ENCODE data around the gene ERCC8. TPM values are rescaled to one million over a fixed set of nuclear protein-coding genes. Genes with fewer than 3 reads are reported as not detected.
"Not testable (repeated sequence)": the region's sequence is repeated elsewhere in the genome, so short reads cannot be mapped to it uniquely, and the experiment has no call there.

Gene ERCC8
- total RNA-seq, 1 donor from 2014 or later: 9.6 TPM

GRCh38 chr5:60927450-60927849, 17.4 kb downstream of the ERCC8 start:
- no peak for DNase-seq (ENCODE audit: extremely low read depth, low read depth, low spot score)

DNA sequence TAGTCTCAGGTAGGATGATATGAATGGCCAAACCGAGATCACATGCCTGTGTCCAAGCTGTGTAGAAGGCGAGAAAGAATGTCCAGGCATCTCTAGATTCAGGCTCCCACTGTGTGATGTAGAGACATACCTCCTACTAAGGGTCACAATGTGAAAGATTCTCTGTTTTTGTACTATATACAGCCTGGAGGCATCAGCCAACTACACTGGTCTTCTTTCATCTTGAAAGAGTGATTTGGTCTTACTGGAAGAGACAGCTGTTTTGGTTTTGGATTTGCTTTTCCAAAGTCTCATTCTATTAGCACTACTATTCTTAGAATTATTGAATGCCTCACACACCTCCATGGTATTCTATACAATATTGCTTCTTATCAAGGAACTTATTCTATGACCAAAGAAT, 26.4 kb downstream of the ERCC8 start:
- no peak for DNase-seq (ENCODE audit: extremely low read depth, low read depth, low spot score)

DNA sequence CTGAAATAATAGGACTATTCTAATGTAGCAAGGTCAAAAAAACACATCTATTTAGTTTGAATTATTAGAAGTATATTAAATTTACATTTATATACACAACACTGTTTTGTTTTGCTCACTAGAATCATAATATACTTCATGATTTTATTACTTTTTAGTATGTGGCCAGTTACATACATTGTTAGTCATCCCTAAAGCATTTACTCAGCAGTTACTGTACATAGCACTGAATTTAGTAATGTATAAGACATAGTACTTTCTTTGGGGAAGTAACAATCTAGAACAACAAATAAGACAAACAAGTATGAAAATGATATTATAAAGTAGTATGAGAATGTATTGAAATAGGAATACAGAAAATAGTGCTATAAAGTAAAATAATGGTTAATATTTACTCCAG, 28.2 kb downstream of the ERCC8 start:
- no peak for DNase-seq (ENCODE audit: extremely low read depth, low read depth, low spot score)

DNA sequence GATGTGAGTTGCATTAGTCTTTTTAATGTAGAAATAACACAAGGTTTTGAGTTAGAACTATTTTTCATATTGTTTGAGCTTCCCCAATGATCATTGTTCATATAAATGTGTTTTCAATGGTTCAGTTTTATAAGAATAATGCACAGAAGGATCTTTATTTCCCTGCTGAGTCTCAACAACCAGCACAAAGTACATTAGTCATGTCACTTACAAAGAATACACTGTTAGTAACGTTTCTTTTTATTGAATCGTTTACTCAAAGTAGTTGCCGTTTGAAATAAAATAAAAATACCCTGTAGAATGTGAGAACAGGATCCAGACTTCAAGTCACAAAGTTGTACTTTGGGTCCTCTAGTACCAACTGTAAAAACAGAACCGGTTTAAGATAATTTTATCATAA, 41.5 kb downstream of the ERCC8 start:
- no peak for DNase-seq (ENCODE audit: extremely low read depth, low read depth, low spot score)

DNA sequence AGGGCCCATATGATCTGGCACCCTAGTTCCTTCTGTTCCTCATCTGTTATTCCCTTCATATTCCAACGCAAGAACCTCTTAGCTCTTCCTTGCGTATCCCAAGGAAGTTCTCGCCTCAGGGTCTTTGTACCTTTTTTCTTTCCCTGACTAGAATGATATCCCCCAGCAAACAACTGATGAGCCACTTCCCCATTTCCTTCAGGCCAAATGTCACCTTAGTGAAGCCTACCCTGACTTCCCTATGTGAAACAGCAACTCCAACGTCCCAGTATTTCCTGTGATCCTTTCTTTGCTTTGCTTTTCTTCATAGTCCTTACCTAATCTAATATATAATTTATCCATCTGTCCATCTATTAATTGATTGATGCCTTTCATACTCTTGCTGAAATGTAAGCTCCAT, 47.9 kb downstream of the ERCC8 start:
- no peak for DNase-seq (ENCODE audit: extremely low read depth, low read depth, low spot score)

DNA sequence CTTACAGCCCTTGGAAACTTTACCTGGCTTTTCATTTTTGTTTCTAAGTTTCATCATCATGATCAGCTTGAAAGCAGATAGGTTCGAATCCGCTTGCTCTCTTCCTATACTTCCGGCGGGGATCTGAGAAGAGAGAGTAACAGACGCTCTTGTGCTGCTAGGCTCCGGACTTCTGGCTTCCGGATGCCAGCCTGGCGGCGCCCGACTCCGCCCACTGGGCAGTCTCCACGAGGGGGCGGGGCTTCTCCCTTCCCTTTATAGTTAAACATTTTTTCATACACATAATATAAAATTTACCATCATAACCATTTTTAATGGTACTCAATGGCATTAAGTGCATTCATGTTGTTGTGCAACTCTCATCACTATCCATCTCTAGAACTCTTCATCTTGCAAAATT, 51.3 kb downstream of the ERCC8 start:
- no peak for DNase-seq (ENCODE audit: extremely low read depth, low read depth, low spot score)

DNA sequence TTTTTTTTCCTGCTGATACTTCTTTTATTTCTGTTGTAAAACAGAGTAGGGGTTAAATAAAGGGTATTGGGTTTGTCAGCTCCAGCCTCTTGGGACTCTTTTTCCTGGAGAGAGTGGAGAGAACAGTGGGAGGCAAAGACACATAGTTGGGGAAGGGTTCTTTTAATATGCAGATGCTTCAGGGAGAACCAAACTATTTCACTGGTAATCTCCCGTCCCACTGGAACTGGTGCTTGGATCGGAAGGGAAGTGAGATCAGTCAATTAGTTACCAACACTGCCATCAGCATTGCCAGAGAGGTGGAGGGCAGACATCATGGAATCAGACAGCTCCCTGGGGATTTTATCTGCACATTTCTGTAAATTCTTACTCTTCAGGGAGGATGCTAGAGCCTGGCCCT, 53.2 kb downstream of the ERCC8 start:
- DNase-seq (ENCODE audit: extremely low read depth, low read depth, low spot score): no peak

- DNase-seq (ENCODE audit: extremely low read depth, low read depth, low spot score): no peak
These were observed 56.4 kb downstream of the ERCC8 start for GRCh38 chr5:60888359-60889061.

- no peak for DNase-seq (ENCODE audit: extremely low read depth, low read depth, low spot score)
These were observed 57.1 kb downstream of the ERCC8 start for GRCh38 chr5:60887746-60888145.

DNA sequence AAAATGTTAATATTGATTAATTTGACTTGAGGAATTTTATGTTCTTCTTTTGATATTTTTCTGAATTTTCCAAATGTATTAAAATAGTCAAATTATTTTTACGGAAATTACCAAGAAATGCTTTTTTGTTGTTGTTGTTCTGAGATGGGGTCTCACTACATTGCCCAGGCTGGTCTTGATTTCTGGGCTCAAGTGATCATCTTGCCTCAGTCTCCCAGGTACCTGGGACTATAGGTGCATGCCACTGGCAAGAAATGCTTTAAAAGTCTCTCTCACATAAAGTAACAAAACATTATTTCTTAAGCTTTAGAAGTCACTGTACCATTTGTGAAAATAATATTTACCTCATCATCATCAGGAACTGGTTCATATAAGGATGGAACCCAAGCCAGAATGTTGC, 57.8 kb downstream of the ERCC8 start:
- no peak for DNase-seq (ENCODE audit: extremely low read depth, low read depth, low spot score)

GRCh38 chr5:60886158-60886557, 58.7 kb downstream of the ERCC8 start:
- DNase-seq (ENCODE audit: extremely low read depth, low read depth, low spot score): no peak

GRCh38 chr5:60883229-60883628, 61.6 kb downstream of the ERCC8 start:
- no peak for DNase-seq (ENCODE audit: extremely low read depth, low read depth, low spot score)

- DNase-seq (ENCODE audit: extremely low read depth, low read depth, low spot score): no peak
These were observed 72.0 kb downstream of the ERCC8 start for GRCh38 chr5:60872892-60873291.

DNA sequence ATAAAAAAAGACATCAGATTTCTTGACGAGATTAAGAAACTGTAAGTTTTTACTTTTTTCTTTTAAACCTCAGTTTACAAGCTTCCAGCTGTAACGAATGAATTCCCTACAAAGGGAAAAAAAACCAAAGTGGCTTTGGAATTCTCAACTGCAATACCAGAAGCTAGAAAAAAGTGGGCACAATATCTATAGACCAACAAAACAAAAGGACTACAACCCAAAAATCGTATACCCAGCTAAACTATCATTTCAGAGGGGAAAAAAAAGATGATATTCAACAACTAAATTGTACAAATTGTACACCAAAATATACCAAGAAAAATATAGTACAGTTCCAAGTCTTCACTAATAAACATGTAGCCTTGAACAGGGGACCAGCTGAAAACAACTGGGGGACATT, 74.0 kb downstream of the ERCC8 start:
- no peak for DNase-seq (ENCODE audit: extremely low read depth, low read depth, low spot score)

DNA sequence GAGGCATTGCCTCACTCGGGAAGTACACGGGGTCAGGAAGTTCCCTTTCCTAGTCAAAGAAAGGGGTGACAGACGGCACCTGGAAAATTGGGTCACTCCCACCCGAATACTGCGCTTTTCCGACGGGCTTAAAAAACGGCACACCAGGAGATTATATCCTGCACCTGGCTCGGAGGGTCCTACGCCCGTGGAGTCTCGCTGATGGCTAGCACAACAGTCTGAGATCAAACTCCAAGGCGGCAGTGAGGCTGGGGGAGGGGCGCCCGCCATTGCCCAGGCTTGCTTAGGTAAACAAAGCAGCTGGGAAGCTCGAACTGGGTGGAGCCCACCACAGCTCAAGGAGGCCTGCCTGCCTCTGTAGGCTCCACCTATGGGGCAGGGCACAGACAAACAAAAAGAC, 84.3 kb downstream of the ERCC8 start:
- DNase-seq (ENCODE audit: extremely low read depth, low read depth, low spot score): not testable (repeated sequence)

DNA sequence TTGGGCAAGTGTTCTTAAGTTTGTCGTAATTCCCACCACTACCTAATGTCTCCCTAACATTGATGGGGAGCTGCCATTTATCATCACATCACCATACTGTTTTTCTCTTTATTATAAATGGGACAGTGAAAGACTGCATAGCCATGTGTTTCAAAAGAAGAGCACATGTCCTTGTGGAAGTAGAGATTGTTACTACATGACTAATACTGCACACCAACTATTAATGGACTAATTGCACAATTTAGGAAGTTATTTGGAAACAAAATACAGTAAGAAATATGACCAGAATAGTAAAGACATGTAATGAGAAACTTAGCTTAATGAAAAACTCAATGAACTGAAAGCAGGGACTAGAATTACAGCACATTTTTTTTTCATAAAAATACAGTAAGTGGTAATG, 88.8 kb downstream of the ERCC8 start:
- no peak for DNase-seq (ENCODE audit: extremely low read depth, low read depth, low spot score)

GRCh38 chr5:60852940-60853339, 91.9 kb downstream of the ERCC8 start:
- DNase-seq (ENCODE audit: extremely low read depth, low read depth, low spot score): no peak

DNA sequence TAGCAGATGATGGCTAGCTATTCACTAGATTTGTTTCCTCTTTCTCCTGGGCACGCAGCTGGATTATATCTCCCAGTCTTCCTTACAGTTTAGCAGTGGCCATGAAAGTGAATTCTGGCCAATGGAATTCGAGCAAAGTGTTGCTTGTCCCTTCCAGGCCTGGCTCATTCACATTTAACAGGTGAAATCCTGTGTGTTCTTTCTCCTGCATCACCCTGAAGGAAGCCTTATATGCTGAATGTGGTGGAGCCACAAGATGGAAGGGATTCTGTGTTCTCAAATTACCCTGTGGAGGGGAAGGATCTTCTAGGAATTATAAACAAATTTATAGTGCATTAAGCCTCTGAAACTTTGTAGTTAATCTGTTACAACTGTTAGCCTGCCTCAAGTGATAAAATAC, 92.6 kb downstream of the ERCC8 start:
- DNase-seq (ENCODE audit: extremely low read depth, low read depth, low spot score): no peak

- no peak for DNase-seq (ENCODE audit: extremely low read depth, low read depth, low spot score)
These were observed 93.2 kb downstream of the ERCC8 start for GRCh38 chr5:60851626-60852025.

DNA sequence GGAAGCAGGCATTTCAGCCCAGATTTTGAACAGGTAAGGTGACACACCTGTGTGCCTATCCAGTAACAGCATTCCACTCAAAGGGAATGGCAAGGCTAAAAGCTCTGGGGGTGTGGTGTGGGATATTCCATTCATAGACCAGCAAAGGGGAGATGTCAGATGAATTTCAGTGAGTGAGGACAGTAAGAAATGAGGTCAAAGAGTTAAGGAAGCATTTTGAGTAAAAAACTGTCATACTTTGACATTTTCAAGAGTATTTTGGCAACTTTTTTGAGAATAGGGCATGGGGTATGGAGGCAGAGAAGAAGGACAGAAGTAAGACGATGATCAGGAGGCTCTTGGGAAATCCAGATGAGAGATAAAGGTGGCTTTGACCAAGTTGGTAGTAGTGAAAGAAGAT, 98.6 kb downstream of the ERCC8 start:
- DNase-seq (ENCODE audit: extremely low read depth, low read depth, low spot score): no peak

DNA sequence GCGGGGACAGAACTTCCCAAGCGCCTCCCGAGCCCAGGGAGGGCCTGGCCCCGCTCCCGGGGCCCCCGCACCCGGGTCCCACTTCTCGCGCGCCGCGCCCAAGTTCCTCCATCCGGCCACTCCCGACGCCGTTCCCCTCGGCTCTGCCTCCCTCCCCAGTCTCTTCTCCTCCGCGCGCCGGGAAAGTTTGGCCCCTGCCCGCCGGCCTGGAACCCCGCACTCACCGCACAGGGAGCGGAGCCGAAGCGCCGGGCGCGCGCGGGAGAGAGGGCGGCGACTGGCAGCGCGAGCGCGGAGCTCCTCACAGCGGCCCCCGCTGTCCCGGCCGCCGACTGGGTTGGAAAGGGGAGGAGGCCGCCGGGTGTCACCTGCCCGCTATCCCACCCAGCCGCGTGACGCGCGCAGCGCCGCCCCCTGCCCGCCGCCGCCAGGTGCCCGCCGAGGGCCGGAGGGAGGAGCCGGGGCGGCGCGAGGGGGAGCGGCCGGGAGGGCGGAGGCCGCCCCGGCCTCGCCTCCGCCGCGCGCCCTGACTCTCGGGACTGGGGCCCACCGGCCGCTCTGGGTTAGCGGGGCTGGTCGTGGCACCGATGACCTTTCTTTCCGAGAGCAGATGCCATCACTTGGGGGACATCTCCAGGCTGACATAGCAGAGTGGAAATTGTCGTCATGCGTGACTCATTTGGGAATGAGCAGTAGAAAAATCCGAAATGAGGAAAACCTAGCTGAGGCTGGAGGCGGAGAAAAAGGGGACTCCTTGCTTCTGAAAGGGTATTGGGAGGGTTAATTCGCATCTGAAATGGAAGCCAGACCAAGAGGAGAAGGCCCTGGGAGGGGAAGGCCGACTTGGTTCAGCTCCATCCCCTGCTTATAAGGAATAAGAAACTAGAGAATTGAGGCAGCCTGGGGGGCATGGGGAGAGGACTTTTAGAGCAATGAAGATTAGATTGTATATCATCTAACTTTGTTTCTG, 100.6 kb downstream of the ERCC8 start, which contains the start of gene ELOVL7:
Gene ELOVL7, minus strand, starts transcription at position 334 of the 970 bp plus-strand sequence. CDS start 56,872 bp downstream, outside the sequence.
- no peak for DNase-seq (ENCODE audit: extremely low read depth, low read depth, low spot score)

- DNase-seq (ENCODE audit: extremely low read depth, low read depth, low spot score): no peak
These were observed 101.4 kb downstream of the ERCC8 start for GRCh38 chr5:60843386-60843935.
